ENCODE data around the gene CENPH. TPM values are rescaled to one million over a fixed set of nuclear protein-coding genes. Genes with fewer than 3 reads are reported as not detected.

CENPH gene
- total and polyA plus RNA-seq, 2 of the 13 experiments (the other 11 are each of a cell fraction or from before 2014, with no cell fraction given) = 11.2 to 28.8 TPM

DNA sequence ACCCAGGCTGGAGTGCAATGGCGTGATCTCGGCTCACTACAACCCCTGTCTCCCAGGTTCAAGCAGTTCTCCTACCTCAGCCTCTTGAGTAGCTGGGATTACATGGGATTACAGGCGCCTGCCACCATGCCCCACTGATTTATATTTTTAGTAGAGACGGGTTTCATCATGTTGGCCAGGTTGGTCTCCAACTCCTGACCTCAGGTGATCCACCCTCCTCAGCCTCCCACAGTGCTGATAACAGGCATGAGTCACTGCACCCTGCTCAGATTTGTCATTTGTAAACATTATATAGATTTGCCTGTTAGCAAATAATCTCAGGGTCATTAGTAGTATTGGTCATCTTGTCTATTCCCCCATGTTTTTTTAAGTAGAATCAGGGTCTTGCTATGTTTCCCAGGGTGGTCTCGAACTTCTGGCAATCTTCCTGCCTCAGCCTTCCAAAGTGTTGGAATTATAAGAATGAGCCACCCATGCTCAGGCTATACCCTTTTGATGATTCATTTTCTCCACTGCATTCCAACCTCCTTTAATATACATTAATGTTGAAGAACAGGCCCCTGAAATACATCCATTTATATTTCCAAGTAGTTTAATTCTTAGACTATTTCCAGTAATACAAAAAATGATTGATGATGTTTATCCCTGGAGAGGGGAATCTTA is 17.3 kb downstream of the CENPH start:
- Histone ChIP-seq H3K4me3 (replicated peaks in 1 of 3; ENCODE audit: insufficient read depth in 1 of 3, low read depth in 2 of 3, low read length in 3 of 3) (no peak overlapping the region), H4K20me1 (ENCODE audit: insufficient read depth, low read length) (no peaks in the 10 kb centered on the region), H3K9ac (ENCODE audit: insufficient read depth, low read depth, low read length) (no peak overlapping the region), H3K4me2 (ENCODE audit: low read depth, low read length) (no peak overlapping the region), H3K27me3 (ENCODE audit: control insufficient read depth in 1 of 2, insufficient read depth in 2 of 2, low read length in 2 of 2) (no peaks in the 10 kb centered on the region), H2AFZ (ENCODE audit: low read length) (no peak overlapping the region), H3K36me3 (replicated peaks in 1 of 2; ENCODE audit: control insufficient read depth in 1 of 2, insufficient read depth in 2 of 2, low read length in 2 of 2) (peaks cover 2 to 8% of the 10 kb centered on the region in 2 experiments; a peak in 2 of 5 replicates), H3K79me2 (ENCODE audit: insufficient read depth, low read length) (no peaks in the 10 kb centered on the region), H3K4me1 (ENCODE audit: insufficient read depth, low read length) (peaks cover 8% of the 10 kb centered on the region), H3K9me3 (ENCODE audit: low read length) (no peaks in the 10 kb centered on the region), H3K27ac (ENCODE audit: extremely low read length, insufficient read depth, low read length) (no peak overlapping the region)
- in situ Hi-C loops (cut with HindIII; ENCODE audit: extremely low pct_ligation_motif_present, low pct_unique_long_range_greater_than_20kb) (no loop called here), intact Hi-C loops (cut with micrococcal nuclease; ENCODE audit: unreplicated experiment) (no loop called here)
- ChIA-PET CTCF (ENCODE audit: low intra/inter-chr PET ratio, low total read pairs) (no interaction called here), POLR2A (no interaction called here)
- DNase-seq (ENCODE audit: low spot score) (peak; percentile 57), ATAC-seq (peak; percentile 68), FAIRE-seq (no peak)
- no TSS peak for BruUV-seq (replicated peaks)
- 95% methylated on average over 5 of the region's 5 CpGs for WGBS (ENCODE audit: low lambda C conversion rate)
- 0 out of 2 replicates have a peak, but pooled peaks have one; percentile 18 for TF ChIP-seq FOXA3 (CRISPR knock-in tag; IDR thresholded peaks at IDR 0.05)
- no peak for TF ChIP-seq ESRRA (CRISPR knock-in tag; IDR thresholded peaks at IDR 0.05; ENCODE audit: low read depth)
- TF ChIP-seq, protein P1, sequence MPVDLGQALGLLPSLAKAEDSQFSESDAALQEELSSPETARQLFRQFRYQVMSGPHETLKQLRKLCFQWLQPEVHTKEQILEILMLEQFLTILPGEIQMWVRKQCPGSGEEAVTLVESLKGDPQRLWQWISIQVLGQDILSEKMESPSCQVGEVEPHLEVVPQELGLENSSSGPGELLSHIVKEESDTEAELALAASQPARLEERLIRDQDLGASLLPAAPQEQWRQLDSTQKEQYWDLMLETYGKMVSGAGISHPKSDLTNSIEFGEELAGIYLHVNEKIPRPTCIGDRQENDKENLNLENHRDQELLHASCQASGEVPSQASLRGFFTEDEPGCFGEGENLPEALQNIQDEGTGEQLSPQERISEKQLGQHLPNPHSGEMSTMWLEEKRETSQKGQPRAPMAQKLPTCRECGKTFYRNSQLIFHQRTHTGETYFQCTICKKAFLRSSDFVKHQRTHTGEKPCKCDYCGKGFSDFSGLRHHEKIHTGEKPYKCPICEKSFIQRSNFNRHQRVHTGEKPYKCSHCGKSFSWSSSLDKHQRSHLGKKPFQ (CRISPR knock-in tag; IDR thresholded peaks at IDR 0.05; ENCODE audit: insufficient replicate concordance) = no peak
- no peak for TF ChIP-seq ZNF644 (CRISPR knock-in tag; IDR thresholded peaks at IDR 0.05; ENCODE audit: low read depth)
- TF ChIP-seq ZFP37 (CRISPR knock-in tag; IDR thresholded peaks at IDR 0.05; ENCODE audit: borderline replicate concordance) = no peak
- TF ChIP-seq ZSCAN12 (CRISPR knock-in tag; IDR thresholded peaks at IDR 0.05) = no peak
- no peak for TF ChIP-seq ZNF782 (CRISPR knock-in tag; IDR thresholded peaks at IDR 0.05; ENCODE audit: borderline replicate concordance)
- TF ChIP-seq JUND (CRISPR knock-in tag; IDR thresholded peaks at IDR 0.05) = 0 out of 2 replicates have a peak, but pooled peaks have one; percentile 28
- no peak for TF ChIP-seq ZNF616 (CRISPR knock-in tag; IDR thresholded peaks at IDR 0.05; ENCODE audit: low read depth)
- TF ChIP-seq, protein P2, sequence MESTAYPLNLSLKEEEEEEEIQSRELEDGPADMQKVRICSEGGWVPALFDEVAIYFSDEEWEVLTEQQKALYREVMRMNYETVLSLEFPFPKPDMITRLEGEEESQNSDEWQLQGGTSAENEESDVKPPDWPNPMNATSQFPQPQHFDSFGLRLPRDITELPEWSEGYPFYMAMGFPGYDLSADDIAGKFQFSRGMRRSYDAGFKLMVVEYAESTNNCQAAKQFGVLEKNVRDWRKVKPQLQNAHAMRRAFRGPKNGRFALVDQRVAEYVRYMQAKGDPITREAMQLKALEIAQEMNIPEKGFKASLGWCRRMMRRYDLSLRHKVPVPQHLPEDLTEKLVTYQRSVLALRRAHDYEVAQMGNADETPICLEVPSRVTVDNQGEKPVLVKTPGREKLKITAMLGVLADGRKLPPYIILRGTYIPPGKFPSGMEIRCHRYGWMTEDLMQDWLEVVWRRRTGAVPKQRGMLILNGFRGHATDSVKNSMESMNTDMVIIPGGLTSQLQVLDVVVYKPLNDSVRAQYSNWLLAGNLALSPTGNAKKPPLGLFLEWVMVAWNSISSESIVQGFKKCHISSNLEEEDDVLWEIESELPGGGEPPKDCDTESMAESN (CRISPR knock-in tag; conservative IDR thresholded peaks at IDR 0.05) = no peak
- TF ChIP-seq PITX1 (CRISPR knock-in tag; IDR thresholded peaks at IDR 0.05) = no peak
- no peak for TF ChIP-seq NFRKB (IDR thresholded peaks at IDR 0.05)
- no peak for TF ChIP-seq MAFK (conservative IDR thresholded peaks at IDR 0.05 in 1 of 2, IDR thresholded peaks at IDR 0.05 in 1 of 2; ENCODE audit: low read length in 2 of 2)
- no peak for TF ChIP-seq PAF1 (CRISPR knock-in tag; IDR thresholded peaks at IDR 0.05)
- no peak for TF ChIP-seq HOXA9 (CRISPR knock-in tag; IDR thresholded peaks at IDR 0.05; ENCODE audit: borderline replicate concordance)
- no peak for TF ChIP-seq ZSCAN22 (CRISPR knock-in tag; IDR thresholded peaks at IDR 0.05)
- TF ChIP-seq FOSL2 (CRISPR knock-in tag; IDR thresholded peaks at IDR 0.05) = peak; percentile 92
- no peak for TF ChIP-seq HCFC1 (IDR thresholded peaks at IDR 0.05; ENCODE audit: low read depth, low read length)
- TF ChIP-seq, protein P3, sequence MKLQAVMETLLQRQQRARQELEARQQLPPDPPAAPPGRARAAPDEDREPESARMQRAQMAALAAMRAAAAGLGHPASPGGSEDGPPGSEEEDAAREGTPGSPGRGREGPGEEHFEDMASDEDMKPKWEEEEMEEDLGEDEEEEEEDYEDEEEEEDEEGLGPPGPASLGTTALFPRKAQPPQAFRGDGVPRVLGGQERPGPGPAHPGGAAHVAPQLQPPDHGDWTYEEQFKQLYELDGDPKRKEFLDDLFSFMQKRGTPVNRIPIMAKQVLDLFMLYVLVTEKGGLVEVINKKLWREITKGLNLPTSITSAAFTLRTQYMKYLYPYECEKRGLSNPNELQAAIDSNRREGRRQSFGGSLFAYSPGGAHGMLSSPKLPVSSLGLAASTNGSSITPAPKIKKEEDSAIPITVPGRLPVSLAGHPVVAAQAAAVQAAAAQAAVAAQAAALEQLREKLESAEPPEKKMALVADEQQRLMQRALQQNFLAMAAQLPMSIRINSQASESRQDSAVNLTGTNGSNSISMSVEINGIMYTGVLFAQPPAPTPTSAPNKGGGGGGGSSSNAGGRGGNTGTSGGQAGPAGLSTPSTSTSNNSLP (IDR thresholded peaks at IDR 0.05; ENCODE audit: low read depth, low read length) = peak; percentile 54; the same call in 1 of the 2 replicates
- TF ChIP-seq ZNF468 (CRISPR knock-in tag; IDR thresholded peaks at IDR 0.05) = no peak
- TF ChIP-seq ZNF430 (CRISPR knock-in tag; IDR thresholded peaks at IDR 0.05) = no peak

All from HepG2 (cell line).